Mesenteric fat pad (tissue), 1 donor: Measurements from ENCODE around the gene PHLPP1. TPM values are rescaled to one million over a fixed set of nuclear protein-coding genes. Genes with fewer than 3 reads are reported as not detected.
"Not testable (repeated sequence)": the region's sequence is repeated elsewhere in the genome, so short reads cannot be mapped to it uniquely, and the experiment has no call there.

Experiments
- DNase-seq: peaks from one replicate; pipeline ENCODE4 v3.0.0-alpha.2; 2020; ENCODE audit warnings: low spot score
- total RNA-seq: library from RNA; stranded (reverse); fragmentation: NEBNext Ultra II Directional; extraction: Animal tissue kit (Norgen Biotek cat#: 25700); gene quantifications from one replicate; pipeline ENCODE4 v1.2.1, GENCODE V29; 2021
- donor health status: DM: yes; HTN: yes; CAD: no.

Gene PHLPP1
- total RNA-seq, 1 donor from 2014 or later = 7.0 TPM

GRCh38 chr18:62880673-62881364 is 165.5 kb downstream of the PHLPP1 start:
- DNase-seq = no peak

GRCh38 chr18:62881509-62882016 is 166.2 kb downstream of the PHLPP1 start:
- DNase-seq = no peak

DNA sequence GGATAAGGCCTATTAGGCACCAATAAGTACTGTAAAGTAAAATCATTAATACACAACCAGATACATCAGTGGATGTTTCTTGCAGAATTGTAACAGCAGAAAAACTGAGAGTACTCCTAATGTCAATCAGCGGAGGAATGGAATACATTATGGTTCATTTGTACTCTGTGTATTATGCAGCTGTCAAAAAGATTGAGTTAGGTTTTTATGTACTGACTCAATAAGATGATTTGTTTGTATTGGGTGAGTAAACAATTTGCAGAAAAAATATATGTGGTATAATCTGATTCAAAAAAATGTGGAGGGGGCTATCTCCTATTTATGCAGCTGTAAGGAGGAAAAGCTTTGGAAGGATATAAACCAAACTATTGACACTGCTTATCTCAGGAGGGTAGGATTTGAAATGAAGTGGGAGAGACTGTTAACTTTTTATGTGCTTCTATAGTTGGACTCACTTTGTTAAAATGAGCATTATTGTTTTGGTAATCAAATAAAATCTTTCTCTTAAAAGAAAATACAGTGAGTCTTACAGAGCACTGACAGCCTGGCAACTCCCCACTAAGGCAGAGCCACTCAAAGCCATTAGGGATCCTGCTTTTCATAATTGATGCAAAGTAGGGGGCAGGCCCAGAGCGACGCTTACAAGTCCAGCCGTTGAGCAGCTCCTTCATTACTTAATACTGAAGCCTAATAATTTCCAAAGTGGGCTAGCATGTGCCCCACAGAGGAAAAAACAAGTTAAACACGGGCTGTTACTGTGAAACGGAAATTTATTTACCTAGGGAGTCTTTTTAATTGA is 168.8 kb downstream of the PHLPP1 start:
- DNase-seq = no peak

DNA sequence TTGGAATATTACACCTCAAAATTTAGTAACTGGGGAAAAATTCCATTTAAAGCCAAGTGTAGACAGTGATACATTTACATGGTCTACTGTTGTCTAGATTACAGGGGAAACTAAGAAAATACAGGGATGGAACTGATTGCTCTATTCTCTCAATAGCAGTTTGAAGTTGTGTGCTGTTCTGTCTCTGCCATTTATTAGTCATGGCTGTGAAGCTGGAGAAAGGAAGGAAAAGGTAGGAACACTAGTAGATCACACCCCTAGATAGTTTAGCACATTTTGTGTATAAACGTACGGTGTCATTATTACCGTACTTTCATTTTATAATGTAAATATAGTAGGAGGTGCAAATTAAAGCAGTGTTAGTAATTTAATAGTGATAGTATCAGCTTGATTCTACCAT is 170.5 kb downstream of the PHLPP1 start:
- no peak for DNase-seq

DNA sequence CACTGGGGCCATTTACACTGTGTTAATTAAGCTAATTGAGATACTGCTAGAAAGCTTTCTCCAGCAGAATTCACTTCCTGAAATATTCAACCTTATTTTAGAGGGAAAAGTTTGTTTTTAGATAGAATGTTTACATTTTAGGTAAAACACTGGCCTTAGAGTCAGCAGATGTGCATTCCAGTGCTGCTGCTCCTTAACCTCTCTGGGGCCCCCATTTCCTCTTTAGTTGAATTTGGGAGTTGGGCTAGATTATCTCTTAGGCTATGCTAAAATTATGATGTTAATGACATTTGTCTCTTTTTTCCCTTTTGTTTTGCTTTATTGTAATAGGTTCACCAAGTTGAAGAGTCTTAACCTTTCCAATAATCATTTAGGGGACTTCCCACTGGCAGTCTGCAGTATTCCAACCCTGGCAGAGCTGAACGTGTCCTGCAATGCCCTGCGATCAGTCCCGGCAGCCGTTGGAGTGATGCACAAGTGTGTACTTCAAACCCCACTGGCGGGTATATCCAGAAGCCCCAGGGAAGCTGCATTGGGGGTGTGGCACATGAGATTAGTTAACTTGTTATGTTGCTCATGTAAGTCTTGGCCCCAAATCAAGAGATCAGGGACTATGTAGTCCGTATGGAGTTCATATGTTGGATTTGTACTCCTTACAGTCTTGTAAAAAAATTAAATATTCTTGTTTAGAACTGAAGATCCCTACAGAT is 179.5 kb downstream of the PHLPP1 start:
- no peak for DNase-seq

DNA sequence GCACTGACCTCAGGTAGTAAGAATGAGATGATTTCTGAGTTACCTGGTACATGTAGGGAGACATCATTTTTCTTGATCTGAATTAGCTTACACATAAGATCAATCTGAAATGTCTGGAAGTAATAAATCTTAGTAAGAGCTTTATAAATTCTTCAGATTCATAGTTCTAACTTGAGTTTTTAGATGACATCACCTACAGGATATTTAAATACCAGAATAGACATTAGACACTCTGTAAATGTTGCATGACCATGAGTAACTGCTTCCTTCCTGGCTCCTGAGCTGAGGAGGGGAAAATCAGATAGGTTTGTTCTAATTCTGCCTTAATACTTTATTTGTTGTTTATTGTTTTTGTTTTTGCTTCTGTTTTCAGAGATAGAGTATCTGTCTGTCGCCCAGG is 181.8 kb downstream of the PHLPP1 start:
- DNase-seq = no peak

GRCh38 chr18:62898359-62898758 is 183.0 kb downstream of the PHLPP1 start:
- DNase-seq = no peak

GRCh38 chr18:62899534-62899933 is 184.2 kb downstream of the PHLPP1 start:
- no peak for DNase-seq

DNA sequence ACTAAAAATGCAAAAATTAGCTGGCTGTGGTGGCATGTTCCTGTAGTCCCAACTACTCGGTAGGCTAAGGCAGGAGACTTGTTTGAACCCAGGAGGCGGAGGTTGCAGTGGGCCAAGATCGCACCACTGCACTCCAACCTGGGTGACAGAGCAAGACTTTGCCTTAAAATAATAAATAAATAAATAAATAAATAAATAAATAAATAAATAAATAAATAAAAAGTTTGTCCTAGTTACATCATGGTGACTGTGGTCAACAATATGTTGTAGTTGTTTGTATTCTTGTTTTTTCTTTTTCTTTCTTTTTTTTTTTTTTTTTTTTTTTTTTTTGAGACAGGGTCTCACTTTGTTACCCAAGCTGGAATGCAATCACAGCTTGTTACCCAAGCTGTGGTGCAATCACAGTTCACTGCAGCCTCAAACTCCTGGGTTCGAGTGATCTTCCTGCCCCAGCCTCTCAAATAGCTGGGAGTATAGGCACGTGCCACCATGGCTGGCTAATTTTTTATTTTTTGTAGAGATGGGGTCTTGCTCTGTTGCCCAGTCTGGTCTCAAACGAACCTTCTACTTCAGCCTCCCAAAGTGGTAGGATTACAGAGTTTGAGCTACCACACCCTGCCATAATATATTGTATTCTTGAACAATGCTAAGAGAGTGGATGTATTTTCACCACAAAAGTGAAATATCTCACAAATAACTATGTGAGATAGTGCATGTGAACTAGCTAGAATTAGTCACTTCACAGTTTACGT is 185.0 kb downstream of the PHLPP1 start:
- DNase-seq = no peak

DNA sequence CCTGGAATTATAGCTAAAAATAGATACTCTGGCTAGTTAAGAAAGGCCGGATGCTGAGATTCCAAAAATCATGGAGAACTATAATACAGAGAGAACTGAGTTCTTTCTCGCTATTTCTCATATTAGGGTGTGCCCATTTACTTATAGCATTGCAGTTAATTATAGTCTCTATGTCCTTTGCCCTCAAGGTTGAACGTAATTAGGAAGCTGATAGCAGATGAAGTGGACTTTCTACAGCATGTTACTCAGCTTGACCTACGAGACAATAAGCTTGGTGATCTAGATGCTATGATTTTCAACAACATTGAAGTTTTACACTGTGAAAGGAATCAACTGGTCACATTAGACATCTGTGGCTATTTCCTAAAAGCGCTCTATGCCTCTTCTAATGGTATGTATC is 187.4 kb downstream of the PHLPP1 start:
- no peak for DNase-seq

GRCh38 chr18:62904396-62905285 is 189.3 kb downstream of the PHLPP1 start:
- no peak for DNase-seq

- no peak for DNase-seq
These were observed 197.5 kb downstream of the PHLPP1 start for GRCh38 chr18:62912885-62913284.

DNA sequence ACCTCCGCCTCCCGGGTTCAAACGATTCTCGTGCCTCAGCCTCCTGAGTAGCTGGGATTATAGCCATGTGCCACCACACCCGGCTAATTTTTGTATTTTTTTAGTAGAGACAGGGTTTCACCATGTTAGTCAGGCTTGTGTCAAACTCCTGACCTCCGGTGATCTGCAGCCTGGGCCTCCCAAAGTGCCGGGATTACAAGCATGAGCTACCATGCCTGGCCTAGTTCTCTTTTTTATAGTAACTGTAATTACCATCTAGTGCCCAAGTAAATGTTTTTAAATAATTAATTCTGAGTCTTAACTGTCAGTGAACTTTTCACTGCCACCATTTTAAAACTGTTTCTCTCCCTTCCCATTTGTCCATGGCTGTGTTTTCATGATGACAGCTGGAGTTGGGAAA is 198.5 kb downstream of the PHLPP1 start:
- DNase-seq = not testable (repeated sequence)

- DNase-seq = no peak
These were observed 199.6 kb downstream of the PHLPP1 start for GRCh38 chr18:62914871-62915392.

GRCh38 chr18:62918361-62918760 is 203.0 kb downstream of the PHLPP1 start:
- no peak for DNase-seq

- DNase-seq = no peak
These were observed 203.9 kb downstream of the PHLPP1 start for GRCh38 chr18:62919109-62919838.

DNA sequence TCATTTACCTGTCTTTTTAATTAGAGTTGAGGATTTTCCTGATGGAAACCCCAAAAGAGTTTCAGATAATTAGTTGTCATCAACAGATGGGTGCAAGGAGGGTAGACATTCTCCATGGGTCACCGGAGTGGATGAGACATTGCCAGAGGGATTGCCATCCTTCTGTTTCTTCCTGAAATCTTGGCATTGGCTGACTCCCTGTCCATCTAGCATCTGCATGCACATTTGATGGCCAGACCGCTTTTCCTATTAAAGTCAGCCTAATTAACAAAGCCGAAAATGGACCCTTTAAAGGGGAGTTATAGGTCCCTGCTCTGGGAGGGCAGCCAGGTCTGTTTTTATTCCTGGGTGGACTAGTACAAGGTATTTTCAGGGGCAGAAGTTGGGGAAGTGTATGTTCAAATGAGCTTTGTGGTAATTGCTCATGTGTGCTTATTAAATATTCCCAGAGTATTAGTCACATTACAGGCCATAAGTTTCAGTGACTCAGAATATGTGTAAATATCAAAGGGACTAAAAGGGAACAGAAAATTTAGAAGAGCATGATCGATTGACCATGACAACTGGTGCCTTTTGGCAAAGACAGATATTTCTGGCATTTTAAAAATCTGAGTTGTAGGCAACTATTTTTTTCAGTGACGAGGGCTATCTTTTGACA is 209.8 kb downstream of the PHLPP1 start:
- no peak for DNase-seq

- DNase-seq = no peak
These were observed 213.0 kb downstream of the PHLPP1 start for GRCh38 chr18:62928326-62928725.
